GM21526 (cell line): ENCODE measurements around the gene TNPO3.
"Not testable (repeated sequence)": the region's sequence is repeated elsewhere in the genome, so short reads cannot be mapped to it uniquely, and the experiment has no call there.

Experiments
- ATAC-seq: cut with Tn5 transposase; IDR thresholded peaks from one replicate; pipeline ENCODE4 v1.9.1; 2021; ENCODE audit warnings: moderate library complexity; ENCODE audit not compliant: unreplicated experiment, low FRiP score

Gene TNPO3

DNA sequence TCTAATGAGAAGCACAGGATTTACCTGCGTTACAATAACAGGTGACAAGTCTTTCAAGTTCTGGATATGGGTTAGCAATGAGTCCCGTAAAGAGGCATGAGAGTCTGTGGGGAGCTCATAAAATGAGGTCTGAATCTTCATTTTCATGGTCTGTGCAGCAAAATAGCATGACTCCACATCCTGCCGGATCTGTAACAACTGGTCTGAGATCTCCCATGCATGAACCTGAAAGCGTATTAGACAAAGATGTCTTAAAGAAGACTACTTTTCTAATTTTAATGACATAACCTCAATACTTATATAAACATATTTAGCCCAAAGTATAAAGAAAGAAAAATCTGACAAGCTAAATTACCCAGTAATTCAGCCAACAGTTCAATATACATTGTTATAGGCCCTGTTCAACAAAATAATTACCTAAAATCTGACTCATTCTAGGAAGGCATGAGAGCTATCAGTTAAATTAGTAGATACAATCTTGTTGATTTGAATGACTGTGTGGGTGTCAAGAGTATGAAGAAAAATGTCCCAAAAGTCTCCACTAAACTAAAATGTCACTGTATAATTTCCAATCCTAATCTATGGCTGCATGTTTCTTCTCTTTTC, 36.9 kb downstream of the TNPO3 start:
- peak; percentile 64 for ATAC-seq

DNA sequence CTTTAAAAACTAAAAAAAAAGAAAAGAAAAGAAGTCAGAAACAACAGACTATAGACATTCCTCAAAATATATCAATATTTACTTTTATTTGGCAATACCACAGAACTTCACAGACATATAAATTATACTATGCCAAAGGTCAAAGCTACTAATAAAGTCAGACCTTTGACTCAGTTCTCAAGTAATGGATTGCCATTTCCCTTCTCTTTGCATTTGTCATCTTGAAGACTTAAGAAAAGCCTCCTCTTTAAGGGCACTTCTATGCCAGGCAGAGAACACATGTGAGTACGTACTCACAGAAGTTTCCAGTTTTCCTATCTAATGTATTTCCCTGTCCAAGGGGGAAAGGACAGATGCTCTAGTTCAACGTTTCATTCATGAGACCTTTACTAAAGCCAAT, 37.6 kb downstream of the TNPO3 start:
- ATAC-seq: no peak

DNA sequence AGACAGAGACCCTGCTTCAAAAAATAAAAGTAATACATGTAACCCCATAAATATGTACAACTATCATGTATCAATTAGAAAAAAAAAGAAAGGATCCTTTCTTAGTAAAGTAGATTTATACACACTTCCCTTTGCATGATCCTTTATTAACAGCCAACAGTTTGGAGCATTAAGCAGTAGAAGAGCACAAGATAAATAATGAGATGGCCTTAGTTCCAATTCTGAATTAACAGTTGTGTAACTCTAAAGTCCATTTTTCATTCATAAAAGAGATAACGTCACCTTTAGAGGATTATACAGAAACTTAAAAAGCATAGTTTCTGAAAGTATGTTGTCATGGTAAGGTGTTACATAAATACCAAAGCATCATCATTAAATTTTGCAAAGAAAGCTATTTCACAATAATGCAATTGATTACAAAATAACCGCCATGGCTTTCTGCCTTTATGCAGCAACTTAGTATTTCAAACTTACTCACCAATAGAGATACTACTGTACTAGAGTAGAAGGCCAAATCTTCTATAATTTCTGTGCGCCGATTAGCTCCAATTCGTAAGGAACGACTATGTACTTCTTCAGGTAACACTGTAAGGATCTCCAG, 40.3 kb downstream of the TNPO3 start:
- ATAC-seq: no peak

DNA sequence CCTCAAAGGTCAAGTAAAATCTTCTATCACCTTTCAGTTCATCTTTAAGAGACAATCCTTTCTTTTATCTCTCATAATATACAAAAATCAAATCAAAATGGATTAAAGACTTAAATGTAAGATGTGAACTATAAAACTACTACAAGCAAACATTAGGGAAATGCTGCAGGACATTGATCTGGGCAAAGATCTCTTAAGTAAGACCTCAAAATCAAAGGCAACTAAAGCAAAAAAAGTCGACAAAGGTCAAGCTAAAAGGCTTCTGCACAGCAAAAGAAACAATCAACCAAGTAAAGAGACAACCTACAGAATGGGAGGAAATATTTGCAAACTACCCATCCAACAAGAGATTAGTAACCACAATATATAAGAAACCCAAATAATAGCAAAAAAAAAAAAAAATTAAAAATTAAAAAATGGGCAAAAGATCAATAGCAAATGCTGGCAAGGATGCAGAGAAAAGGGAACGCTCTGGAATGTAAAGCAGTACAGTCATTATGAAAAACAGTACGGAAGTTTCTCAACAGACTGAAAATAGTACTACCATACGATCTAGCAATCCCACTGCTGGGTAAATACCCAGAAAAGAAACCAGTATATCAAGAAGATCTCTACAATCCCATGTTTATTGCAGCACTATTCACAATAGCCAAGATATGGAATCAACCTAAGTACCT, 41.7 kb downstream of the TNPO3 start:
- ATAC-seq: no peak

DNA sequence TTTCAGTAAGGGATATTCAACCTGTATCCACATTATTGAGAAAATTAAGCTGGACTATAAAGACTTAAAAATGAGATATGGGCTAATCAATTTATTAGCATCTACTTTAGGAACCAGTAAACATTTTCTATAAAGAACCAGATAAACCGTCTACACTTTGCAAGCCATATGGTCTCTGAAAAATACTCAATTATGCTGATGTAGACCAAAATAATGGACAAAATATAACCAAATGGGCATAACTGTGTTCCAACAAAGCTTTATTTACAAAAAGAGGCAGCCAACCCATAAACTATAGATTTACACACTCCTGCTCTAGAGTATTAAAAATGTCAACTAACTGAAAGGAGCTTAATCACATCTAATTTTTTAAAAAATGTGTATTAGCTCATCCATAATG, 42.3 kb downstream of the TNPO3 start:
- no peak for ATAC-seq

DNA sequence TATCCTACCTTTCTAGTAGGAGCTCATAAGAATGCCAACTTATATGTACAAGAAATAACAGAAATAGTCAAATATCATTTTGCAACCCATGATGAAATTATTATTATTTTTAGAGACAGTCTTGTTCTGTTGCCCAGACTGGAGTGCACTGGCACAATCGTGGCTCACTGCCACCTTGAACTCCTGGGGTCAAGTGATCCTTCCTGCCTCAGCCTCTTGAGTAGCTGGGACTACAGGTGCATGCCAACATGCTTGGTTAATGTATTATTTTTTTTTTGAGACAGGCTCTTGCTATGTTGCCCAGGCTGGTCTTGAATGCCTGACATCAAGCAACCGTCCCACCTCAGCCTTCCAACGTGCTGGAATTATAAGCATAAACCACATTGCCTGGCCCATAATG, 44.8 kb downstream of the TNPO3 start:
- ATAC-seq: no peak

DNA sequence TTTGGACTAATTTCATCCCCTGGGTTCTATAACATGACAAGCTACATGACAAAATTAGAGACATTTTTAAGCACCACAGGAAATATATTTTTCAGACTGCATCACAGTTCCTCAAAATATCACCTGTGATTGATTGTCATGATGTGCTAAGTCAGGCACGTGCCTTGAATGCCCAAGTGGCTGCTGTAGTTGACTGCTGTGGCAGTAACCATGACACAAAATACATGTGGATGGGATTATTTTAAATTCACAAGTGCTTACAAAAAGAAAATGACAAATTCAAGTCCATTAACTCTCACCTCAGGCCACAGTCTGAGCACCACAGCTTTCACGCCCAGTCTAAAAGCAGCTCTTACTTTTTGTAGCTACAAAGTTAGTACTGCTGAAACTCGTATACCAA, 45.5 kb downstream of the TNPO3 start:
- ATAC-seq: no peak

DNA sequence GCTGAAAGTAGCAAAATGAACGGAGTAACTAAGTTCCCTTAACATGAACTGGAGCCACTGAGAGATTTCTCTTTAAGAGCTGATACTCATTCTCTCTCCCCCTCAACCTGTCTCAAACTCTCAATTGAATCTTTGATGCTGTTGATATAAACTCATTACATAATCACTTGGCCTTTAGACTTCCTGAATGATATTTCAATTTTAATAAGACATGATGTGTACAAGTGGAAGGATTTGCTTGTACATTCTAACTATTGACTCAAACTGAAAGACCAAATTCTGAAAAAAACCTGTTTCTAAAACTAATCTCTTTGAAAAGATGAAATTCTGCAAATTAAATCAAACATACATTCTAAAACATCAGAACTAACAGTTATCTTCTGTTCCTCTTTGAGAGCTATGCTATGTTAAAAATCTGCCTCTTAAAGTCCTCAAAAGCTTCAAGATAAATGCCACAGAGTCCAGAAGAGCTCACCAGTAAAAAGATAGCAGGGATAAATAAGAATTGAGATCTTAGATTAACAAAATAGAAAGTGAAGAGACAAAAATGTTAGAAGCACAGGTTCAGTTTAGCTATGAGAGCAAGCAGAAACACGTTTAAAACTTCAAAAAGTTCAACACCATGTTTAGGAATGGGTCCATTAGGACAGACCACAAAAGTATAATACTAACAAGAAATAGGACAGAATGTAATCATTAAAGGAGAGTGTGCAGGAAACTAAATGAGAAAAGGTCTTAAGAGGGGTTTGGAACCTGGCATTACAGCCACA, 46.1 kb downstream of the TNPO3 start:
- ATAC-seq: no peak

DNA sequence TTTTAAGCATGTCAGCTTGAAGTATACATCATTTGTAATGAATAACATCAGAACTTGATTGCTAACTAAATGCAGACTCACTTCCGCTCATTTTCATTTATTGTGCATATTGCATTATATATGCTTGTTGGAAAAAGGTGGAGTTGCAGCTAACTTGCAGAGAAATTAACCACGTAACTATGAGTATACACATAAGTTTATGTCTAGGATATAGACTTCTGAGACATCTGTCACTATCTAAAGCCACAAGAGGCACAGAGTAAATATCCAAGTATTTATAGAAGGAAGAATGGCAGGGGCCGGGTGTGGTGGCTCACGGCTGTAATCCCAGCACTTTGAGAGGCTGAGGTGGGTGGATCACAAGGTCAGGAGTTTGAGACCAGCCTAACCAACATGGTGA, 47.3 kb downstream of the TNPO3 start:
- no peak for ATAC-seq

DNA sequence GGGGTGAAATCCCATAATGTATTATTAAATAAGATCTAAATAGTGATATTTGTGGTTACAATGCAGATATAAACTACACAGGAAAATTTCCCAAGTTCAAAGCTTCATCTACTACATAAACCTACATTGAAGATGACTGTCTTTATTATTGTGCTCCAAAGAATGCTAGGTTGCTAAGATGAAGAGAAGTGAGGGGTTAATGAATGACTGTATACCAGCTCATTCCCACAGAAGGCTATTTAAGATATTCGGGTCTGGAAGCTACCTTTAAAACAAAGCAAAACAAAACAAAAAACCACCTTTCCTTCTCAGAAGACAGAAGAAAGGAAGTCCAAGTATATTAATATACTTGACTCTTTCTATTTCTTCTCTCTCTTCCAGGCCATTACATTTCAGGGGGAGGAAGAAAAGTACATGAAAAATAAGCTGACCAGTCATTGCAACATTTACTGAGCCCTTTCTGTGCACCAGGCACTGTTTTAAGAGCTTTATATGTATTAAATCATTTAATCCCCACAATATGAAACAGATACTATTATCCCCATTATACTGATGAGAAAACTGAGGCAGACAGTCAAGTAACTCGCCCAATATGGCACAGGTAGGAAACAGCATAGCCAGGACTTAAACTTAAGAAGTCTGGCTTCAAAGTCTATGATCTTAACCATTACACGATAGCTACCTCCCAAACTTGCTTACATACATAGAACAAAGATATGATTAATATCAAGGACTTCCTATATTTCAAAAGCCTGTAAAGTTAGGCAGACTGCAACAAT, 48.1 kb downstream of the TNPO3 start:
- ATAC-seq: no peak

DNA sequence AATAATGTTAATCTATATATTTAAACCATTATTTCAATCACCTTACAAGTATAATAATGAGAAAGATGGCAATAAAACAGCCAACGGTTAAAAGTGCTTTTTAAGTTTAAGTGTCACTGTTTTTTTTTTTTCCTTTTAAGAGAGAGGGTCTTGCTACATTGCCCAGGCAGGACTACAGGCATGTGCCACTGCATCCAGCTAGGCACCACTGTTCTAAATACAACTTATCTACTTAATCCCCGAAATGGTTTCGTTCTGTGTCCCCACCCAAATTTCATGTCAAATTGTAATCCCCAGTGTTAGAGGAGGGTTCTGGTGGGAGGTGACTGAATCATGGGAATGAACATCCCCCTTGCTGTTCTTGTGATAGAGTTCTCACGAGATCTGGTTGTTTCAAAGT, 49.7 kb downstream of the TNPO3 start:
- ATAC-seq: no peak

DNA sequence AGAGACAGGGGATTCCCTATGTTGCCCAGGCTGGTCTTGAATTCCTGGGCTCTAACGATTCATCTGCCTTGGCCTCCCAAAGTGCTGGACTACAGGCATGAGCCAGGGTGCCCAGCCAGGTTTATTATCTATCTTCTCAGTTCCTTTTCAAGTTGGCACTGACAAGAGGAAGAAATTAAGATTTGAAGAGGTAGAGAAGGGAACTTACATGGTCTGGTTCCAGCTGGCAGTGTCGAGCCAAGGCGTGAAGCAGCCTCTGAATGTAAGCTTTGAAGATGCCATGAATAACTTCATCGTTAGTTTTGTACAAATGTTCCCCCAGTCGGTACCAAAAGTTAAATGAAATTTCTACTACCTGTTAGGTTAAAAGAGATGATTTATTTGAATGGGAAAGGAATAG, 57.7 kb downstream of the TNPO3 start:
- ATAC-seq: no peak

DNA sequence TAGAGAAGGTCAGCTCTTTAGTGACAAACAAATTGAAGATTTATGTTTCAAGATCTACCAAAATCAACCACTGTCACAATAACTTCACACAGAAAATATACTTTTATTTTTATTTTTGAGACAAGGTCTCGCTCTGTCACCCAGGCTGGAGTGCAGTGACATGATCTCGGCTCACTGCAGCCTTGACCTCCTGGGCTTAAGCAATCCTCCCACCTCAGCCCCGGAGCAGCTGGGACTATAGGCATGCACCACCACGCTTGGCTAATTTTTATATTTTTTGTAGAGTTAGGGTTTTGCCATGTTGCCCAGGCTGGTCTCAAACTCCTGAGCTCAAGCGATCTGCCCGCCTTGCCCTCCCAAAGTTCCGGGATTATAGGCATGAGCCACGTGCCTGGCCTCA, 60.4 kb downstream of the TNPO3 start:
- ATAC-seq: not testable (repeated sequence)

DNA sequence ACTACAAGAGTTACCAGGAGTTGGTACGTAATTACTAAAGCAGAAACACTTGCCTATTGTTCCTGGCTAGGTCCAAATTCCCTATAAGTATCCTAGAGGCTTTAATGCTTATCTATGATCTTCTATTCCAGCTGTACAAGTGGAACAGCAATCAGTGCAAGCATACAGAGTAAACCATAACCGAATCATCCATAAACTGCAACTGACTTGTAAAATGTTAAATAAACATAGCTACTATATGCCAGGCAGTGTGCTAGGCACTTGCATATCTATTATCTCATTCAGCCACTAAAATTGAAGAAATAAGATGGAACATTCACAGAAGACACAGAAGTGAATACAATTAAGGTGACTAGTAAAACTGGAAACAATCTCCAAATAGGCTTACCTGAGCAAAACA, 61.5 kb downstream of the TNPO3 start:
- ATAC-seq: no peak

DNA sequence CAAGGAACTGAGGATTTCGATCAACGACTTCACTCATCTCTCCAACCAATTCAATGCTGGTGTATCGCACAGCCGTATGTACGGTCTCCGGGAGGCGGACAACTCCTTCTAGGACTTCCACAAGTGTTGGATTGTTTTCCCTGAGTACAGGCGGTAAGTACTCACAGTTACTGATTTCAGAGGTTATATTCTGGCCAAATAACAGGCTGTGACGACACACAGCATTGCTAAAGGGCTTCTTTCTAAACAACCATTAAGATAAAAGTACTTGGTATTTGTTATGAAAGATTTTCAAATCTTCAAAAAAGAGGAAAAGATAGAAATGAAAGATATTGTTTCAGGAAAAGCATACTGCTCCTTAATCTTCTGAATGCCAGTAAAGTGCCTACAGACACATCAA, 65.0 kb downstream of the TNPO3 start:
- no peak for ATAC-seq

DNA sequence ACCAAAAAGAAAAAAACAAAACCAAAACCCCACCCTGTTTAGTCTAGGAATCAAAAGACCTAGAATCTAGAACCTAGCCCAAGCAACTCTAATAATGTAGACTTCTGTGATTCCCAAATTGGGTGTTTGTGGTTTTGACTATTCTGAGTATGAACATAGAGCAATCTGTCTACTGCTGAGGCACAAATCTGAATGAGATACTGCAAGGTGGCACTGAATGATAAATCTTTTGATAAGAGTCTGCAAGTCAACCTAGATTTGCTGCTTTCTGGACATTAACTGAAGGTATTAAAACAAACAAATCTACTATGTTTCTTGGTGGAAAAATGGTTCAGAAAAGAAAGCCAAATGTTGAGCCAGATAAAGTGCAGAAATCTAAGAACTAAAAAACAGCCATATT, 66.5 kb downstream of the TNPO3 start:
- ATAC-seq: no peak

DNA sequence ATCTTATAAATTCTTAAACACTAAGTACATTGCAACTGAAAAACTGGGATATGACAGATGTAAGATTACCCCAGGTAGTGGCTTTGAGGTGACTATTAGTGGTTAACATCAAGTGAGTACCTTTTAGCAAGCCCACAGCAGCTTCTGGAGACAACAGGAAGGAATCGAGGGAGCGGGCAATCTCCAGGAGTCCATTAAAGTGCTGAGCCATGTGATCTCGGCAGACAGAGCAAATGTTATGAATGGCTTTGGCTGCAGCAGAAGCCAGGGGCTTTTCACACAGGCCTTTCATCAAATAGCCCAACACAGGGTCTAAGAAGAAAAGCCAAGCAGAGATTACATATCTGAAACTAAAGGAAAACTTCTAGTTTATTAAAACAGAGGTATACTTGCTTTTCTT, 68.3 kb downstream of the TNPO3 start:
- ATAC-seq: no peak

DNA sequence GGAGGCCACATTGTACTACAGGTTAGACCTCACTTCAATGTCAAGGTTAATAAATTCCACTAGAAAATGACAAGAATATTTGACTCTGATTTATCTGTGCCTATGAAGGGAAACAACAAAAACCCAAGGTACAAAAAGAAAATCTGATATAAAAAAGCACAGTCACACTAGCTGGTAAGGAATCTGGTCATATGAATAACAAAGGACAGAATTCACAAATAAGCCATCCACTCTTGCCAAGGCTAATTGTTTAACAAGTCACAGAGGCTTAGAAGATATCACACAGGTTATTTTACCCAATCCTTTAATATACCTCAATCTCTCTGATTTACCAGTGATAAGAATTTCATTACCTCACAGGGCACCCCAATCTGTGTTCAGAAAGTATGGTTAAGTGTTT, 69.3 kb downstream of the TNPO3 start:
- no peak for ATAC-seq

DNA sequence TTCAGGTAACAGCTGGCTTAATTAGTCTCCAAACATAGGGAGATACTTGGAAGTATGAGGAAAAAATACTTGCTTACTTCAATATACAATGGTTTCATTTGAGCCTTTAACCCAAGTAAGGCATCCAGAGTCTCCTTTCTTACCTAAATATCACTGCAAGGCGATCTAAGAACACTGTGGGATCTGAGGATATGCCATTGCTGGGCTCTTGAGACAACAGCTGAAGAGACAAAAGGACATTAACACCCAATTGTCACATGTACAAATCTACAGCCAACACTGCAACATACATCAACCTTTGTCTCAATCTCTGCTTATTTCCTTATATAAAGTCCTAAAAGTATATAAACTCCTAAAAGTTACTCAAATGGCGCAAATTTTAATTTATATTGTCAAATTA, 72.8 kb downstream of the TNPO3 start:
- ATAC-seq: no peak

DNA sequence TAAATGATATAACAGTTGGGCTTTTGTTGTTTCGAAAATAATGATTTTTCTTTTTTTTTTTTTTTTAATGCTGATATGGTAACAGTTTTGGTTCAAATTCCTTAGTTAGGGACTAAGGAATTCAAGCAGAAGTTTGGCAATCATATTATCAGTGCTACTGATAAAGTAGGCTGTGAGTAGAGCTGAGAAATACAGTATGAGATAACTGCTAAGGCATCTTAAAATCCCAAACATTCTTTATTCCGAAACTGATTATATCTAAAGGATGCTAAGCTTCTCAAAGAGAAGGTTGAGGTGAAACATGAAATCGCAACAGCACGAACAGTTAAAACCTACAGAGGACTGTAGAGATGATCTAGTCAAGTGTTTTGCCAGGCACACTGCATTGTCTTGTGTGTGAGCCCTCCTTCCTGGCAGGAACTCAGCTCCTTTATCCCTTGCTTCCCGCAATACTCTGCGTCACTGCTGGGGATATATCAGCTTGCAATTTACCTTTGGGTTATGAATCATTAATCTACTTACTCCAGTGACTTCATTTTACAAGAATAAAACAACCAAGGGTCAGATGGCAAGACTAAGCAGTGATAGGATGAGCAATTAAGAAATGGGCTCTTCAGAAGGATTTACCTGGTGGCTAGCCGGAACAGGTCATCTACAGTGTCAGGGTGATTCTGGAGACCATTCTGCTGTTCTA, 80.5 kb downstream of the TNPO3 start:
- no peak for ATAC-seq
